ENCODE measurements around the gene GPR108. TPM values are rescaled to one million over a fixed set of nuclear protein-coding genes. Genes with fewer than 3 reads are reported as not detected.
"Not testable (repeated sequence)": the region's sequence is repeated elsewhere in the genome, so short reads cannot be mapped to it uniquely, and the experiment has no call there.

Gene GPR108
- total and polyA plus RNA-seq, 2 of the 13 experiments (the other 11 are each of a cell fraction or from before 2014, with no cell fraction given), result 36.4 to 63.0 TPM

GRCh38 chr19:6708913-6709312 is 28.5 kb downstream of the GPR108 start:
- H3K4me2 ChIP-seq (ENCODE audit: low read depth, low read length); FAIRE-seq; H2AFZ ChIP-seq (ENCODE audit: low read length); CTCF ChIA-PET (ENCODE audit: low intra/inter-chr PET ratio, low total read pairs); ATAC-seq; H3K79me2 ChIP-seq (ENCODE audit: insufficient read depth, low read length); H3K27me3 ChIP-seq (ENCODE audit: control insufficient read depth in 1 of 2, insufficient read depth in 2 of 2, low read length in 2 of 2); H3K4me3 ChIP-seq (replicated peaks in 1 of 3; ENCODE audit: insufficient read depth in 1 of 3, low read depth in 2 of 3, low read length in 3 of 3); BruUV-seq (replicated peaks); H3K9ac ChIP-seq (ENCODE audit: insufficient read depth, low read depth, low read length); DNase-seq (ENCODE audit: low spot score); intact Hi-C loops (cut with micrococcal nuclease; ENCODE audit: unreplicated experiment); in situ Hi-C loops (cut with HindIII; ENCODE audit: extremely low pct_ligation_motif_present, low pct_unique_long_range_greater_than_20kb); H3K27ac ChIP-seq (ENCODE audit: extremely low read length, insufficient read depth, low read length); H3K9me3 ChIP-seq (ENCODE audit: low read length): not testable (repeated sequence)
- Histone ChIP-seq H4K20me1 (ENCODE audit: insufficient read depth, low read length) (peaks cover 70% of the 10 kb centered on the region), H3K4me1 (ENCODE audit: insufficient read depth, low read length) (0 out of 2 replicates have a peak, but pooled peaks cover 23% of the 10 kb centered on the region), H3K36me3 (replicated peaks in 1 of 2; ENCODE audit: control insufficient read depth in 1 of 2, insufficient read depth in 2 of 2, low read length in 2 of 2) (peaks cover 33 to 83% of the 10 kb centered on the region in 2 experiments)
- TF ChIP-seq POLR2G (IDR thresholded peaks at IDR 0.05; ENCODE audit: low read depth, low read length), result peak; percentile 38
- WGBS (ENCODE audit: low lambda C conversion rate), result 97% methylated on average over 12 of the region's 12 CpGs
- POLR2A ChIA-PET, result interaction anchor here (0.7 to 0.9 kb wide), 3 partner anchors 12 to 24 kb away, joined by 3 to 4 read pairs (median 3); partner anchors contain the start of gene C3

- Histone ChIP-seq H3K27me3 (ENCODE audit: control insufficient read depth in 1 of 2, insufficient read depth in 2 of 2, low read length in 2 of 2) (no peaks in the 10 kb centered on the region), H3K4me3 (replicated peaks in 1 of 3; ENCODE audit: insufficient read depth in 1 of 3, low read depth in 2 of 3, low read length in 3 of 3) (no peak overlapping the region), H3K36me3 (replicated peaks in 1 of 2; ENCODE audit: control insufficient read depth in 1 of 2, insufficient read depth in 2 of 2, low read length in 2 of 2) (peaks cover 33 to 88% of the 10 kb centered on the region in 2 experiments), H2AFZ (ENCODE audit: low read length) (no peak overlapping the region), H3K27ac (ENCODE audit: extremely low read length, insufficient read depth, low read length) (no peak overlapping the region), H3K79me2 (ENCODE audit: insufficient read depth, low read length) (no peaks in the 10 kb centered on the region), H3K4me2 (ENCODE audit: low read depth, low read length) (no peak overlapping the region), H3K9ac (ENCODE audit: insufficient read depth, low read depth, low read length) (no peak overlapping the region), H3K4me1 (ENCODE audit: insufficient read depth, low read length) (0 out of 2 replicates have a peak, but pooled peaks cover 23% of the 10 kb centered on the region), H3K9me3 (ENCODE audit: low read length) (no peaks in the 10 kb centered on the region), H4K20me1 (ENCODE audit: insufficient read depth, low read length) (peaks cover 74% of the 10 kb centered on the region)
- 98% methylated on average over 3 of the region's 3 CpGs for WGBS (ENCODE audit: low lambda C conversion rate)
- intact Hi-C loops (cut with micrococcal nuclease; ENCODE audit: unreplicated experiment), result no loop called here
- in situ Hi-C loops (cut with HindIII; ENCODE audit: extremely low pct_ligation_motif_present, low pct_unique_long_range_greater_than_20kb), result no loop called here
- BruUV-seq (replicated peaks), result no TSS peak
- ATAC-seq, result no peak
- DNase-seq (ENCODE audit: low spot score), result no peak
- TF ChIP-seq ZNF547 (CRISPR knock-in tag; IDR thresholded peaks at IDR 0.05) (no peak), ZC3H13 (CRISPR knock-in tag; IDR thresholded peaks at IDR 0.05) (no peak), POLR2A (IDR thresholded peaks at IDR 0.05; ENCODE audit: insufficient read depth in 1 of 2, low read depth in 2 of 2, low read length in 2 of 2) (no peak), IRF2 (CRISPR knock-in tag; IDR thresholded peaks at IDR 0.05) (no peak), PCBP2 (optimal IDR thresholded peaks at IDR 0.05; ENCODE audit: low read depth, low read length, poor library complexity, severe bottlenecking) (peak; percentile 30), ZNF770 (CRISPR knock-in tag; IDR thresholded peaks at IDR 0.05) (peak; percentile 37; the same call in 1 of the 2 replicates)
- FAIRE-seq, result no peak
- ChIA-PET POLR2A (interaction anchor here (0.7 to 0.9 kb wide), 2 partner anchors 17 to 24 kb away, joined by 3 to 4 read pairs; no protein-coding TSS in a partner anchor), CTCF (ENCODE audit: low intra/inter-chr PET ratio, low total read pairs) (no interaction called here)
These were observed 29.0 kb downstream of the GPR108 start for GRCh38 chr19:6708346-6708745.
